LNCAP (cell line): ENCODE measurements around the gene TH.

Experiments
- CTCF ChIP-seq: fragments of 450-650 bp; IDR thresholded peaks from 2 replicates; pipeline ENCODE4 v1.5.1; 2017; ENCODE audit warnings: mild to moderate bottlenecking

The TH gene

DNA sequence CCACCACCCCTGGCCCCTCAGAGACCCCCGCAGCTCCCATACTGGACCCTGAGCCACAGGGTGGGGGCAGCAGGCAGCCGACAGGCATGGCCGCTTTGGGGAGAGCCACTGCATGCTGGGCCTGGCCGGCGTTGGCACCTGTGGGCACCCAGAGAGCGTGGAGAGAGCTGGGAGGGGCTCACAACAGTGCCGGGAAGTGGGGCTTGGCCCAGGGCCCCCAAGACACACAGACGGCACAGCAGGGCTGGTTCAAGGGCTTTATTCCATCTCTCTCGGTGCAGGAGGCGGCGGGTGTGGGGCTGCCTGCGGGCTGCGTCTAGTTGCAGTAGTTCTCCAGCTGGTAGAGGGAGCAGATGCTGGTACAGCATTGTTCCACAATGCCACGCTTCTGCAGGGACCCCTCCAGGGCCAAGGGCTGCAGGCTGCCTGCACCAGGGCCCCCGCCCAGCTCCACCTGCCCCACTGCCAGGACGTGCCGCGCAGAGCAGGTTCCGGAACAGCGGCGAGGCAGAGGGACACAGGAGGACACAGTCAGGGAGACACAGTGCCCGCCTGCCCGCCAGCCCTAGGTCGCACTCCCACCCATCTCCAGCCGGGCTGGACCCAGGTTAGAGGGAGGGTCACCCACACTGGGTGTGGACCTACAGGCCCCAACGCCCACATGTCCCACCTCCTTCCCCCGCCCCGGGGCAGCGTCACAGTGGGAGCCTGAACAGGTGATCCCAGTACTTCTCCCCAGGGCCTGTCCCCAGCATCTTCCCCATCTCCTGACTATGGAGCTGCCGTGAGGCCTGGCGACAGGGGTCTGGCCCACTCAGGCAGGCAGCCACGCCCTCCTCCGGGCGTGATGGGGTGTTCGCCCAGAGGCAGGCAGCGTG, 11.8 kb downstream of the TH start:
- no peak for TF ChIP-seq CTCF

- TF ChIP-seq CTCF = no peak
Measured at GRCh38 chr11:2158966-2159365, 12.6 kb downstream of the TH start.

DNA sequence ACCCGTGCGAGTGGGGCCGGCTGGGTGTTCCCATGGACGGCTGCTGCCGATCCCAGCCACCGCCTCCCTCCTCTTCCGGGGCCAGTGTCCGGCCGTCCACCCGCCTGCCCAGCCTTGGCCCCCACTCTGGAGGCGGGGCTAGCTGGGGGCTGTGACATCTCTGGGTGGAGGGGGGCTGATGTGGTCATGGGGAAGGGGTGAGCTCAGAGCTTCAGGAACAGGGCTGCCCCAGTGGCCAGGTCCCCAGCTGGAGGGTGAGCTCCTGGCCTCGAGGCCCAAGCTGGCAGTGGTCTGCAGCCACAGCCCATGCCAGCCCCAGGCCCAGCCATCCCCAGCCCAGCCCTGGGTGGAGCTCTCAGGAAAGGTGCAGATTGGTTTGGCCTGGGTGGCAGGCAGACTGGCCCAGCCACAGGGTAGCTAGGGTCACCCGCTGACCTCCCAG, 13.3 kb downstream of the TH start:
- TF ChIP-seq CTCF = no peak

GRCh38 chr11:2157294-2158040, 14.1 kb downstream of the TH start:
- TF ChIP-seq CTCF = no peak

GRCh38 chr11:2156416-2157182, 15.0 kb downstream of the TH start:
- peak; percentile 88 for TF ChIP-seq CTCF

- no peak for TF ChIP-seq CTCF
Measured at GRCh38 chr11:2155511-2155910, 16.1 kb downstream of the TH start.

DNA sequence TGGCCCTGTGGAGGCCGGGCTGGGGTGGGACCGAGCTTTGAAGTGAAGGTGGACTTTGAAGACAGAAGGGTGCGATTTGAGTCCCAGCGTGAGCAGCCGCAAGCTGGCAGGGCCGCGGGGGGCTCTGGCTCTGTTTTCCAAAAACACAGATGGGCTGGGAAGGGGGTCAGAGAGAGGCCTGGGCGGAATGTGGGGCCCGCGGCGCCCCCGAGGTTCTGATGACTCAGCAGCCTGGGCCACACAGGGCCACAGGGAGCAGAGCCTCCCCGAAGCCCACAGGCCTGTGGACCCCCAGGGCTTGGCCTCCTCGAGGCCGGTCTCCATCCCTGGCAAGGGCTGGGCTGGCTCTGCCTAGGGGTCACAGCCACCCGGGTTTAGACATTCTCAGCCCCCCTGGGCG, 16.7 kb downstream of the TH start:
- no peak for TF ChIP-seq CTCF
